Measurements from ENCODE around the gene CIRBP.

Gene CIRBP

GRCh38 chr19:1270213-1270853 lies 1.2 kb downstream of the CIRBP start:
- TF ChIP-seq TCF12 (IDR thresholded peaks at IDR 0.05; ENCODE audit: low read depth) (peak; percentile 64; the same call in 1 of the 2 replicates), NFIC (IDR thresholded peaks at IDR 0.05) (0 out of 2 replicates have a peak, but pooled peaks have one; percentile 4), ZBTB7A (IDR thresholded peaks at IDR 0.05; ENCODE audit: low read depth) (0 out of 2 replicates have a peak, but pooled peaks have one; percentile 19), EP300 (IDR thresholded peaks at IDR 0.05; ENCODE audit: borderline replicate concordance) (no peak), CREB1 (IDR thresholded peaks at IDR 0.05; ENCODE audit: low read depth) (no peak), EGR1 (IDR thresholded peaks at IDR 0.05) (no peak), CEBPB (IDR thresholded peaks at IDR 0.05) (no peak), TEAD4 (IDR thresholded peaks at IDR 0.05) (no peak; the same call in 1 of the 2 replicates), RAD21 (IDR thresholded peaks at IDR 0.05; ENCODE audit: low read depth) (no peak), YY1 (IDR thresholded peaks at IDR 0.05; ENCODE audit: low read depth) (no peak), FOXM1 (IDR thresholded peaks at IDR 0.05; ENCODE audit: borderline replicate concordance, low read depth) (no peak), MAX (IDR thresholded peaks at IDR 0.05) (no peak), TAF1 (IDR thresholded peaks at IDR 0.05; ENCODE audit: low read depth) (no peak)
- TF ChIP-seq, protein P1, sequence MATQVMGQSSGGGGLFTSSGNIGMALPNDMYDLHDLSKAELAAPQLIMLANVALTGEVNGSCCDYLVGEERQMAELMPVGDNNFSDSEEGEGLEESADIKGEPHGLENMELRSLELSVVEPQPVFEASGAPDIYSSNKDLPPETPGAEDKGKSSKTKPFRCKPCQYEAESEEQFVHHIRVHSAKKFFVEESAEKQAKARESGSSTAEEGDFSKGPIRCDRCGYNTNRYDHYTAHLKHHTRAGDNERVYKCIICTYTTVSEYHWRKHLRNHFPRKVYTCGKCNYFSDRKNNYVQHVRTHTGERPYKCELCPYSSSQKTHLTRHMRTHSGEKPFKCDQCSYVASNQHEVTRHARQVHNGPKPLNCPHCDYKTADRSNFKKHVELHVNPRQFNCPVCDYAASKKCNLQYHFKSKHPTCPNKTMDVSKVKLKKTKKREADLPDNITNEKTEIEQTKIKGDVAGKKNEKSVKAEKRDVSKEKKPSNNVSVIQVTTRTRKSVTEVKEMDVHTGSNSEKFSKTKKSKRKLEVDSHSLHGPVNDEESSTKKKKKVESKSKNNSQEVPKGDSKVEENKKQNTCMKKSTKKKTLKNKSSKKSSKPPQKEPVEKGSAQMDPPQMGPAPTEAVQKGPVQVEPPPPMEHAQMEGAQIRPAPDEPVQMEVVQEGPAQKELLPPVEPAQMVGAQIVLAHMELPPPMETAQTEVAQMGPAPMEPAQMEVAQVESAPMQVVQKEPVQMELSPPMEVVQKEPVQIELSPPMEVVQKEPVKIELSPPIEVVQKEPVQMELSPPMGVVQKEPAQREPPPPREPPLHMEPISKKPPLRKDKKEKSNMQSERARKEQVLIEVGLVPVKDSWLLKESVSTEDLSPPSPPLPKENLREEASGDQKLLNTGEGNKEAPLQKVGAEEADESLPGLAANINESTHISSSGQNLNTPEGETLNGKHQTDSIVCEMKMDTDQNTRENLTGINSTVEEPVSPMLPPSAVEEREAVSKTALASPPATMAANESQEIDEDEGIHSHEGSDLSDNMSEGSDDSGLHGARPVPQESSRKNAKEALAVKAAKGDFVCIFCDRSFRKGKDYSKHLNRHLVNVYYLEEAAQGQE (IDR thresholded peaks at IDR 0.05; ENCODE audit: low read depth): no peak
- TF ChIP-seq, protein P2, sequence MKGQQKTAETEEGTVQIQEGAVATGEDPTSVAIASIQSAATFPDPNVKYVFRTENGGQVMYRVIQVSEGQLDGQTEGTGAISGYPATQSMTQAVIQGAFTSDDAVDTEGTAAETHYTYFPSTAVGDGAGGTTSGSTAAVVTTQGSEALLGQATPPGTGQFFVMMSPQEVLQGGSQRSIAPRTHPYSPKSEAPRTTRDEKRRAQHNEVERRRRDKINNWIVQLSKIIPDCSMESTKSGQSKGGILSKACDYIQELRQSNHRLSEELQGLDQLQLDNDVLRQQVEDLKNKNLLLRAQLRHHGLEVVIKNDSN (IDR thresholded peaks at IDR 0.05): peak; percentile 15; the same call in 1 of the 2 replicates

GRCh38 chr19:1270854-1271527 lies 1.9 kb downstream of the CIRBP start:
- TF ChIP-seq YY1 (IDR thresholded peaks at IDR 0.05; ENCODE audit: low read depth): no peak
- no peak for TF ChIP-seq CREB1 (IDR thresholded peaks at IDR 0.05; ENCODE audit: low read depth)
- TF ChIP-seq ZBTB7A (IDR thresholded peaks at IDR 0.05; ENCODE audit: low read depth): no peak
- no peak for TF ChIP-seq EP300 (IDR thresholded peaks at IDR 0.05; ENCODE audit: borderline replicate concordance)
- no peak for TF ChIP-seq RAD21 (IDR thresholded peaks at IDR 0.05; ENCODE audit: low read depth)
- TF ChIP-seq, protein P2 (IDR thresholded peaks at IDR 0.05): no peak
- no peak for TF ChIP-seq MAX (IDR thresholded peaks at IDR 0.05)
- no peak for TF ChIP-seq TCF12 (IDR thresholded peaks at IDR 0.05; ENCODE audit: low read depth)
- TF ChIP-seq TEAD4 (IDR thresholded peaks at IDR 0.05): no peak
- no peak for TF ChIP-seq FOXM1 (IDR thresholded peaks at IDR 0.05; ENCODE audit: borderline replicate concordance, low read depth)
- no peak for TF ChIP-seq TAF1 (IDR thresholded peaks at IDR 0.05; ENCODE audit: low read depth)
- no peak for TF ChIP-seq NFIC (IDR thresholded peaks at IDR 0.05)
- TF ChIP-seq EGR1 (IDR thresholded peaks at IDR 0.05): no peak
- TF ChIP-seq CEBPB (IDR thresholded peaks at IDR 0.05): no peak
- TF ChIP-seq, protein P1 (IDR thresholded peaks at IDR 0.05; ENCODE audit: low read depth): no peak

GRCh38 chr19:1271528-1272422 lies 2.6 kb downstream of the CIRBP start:
- TF ChIP-seq CEBPB (IDR thresholded peaks at IDR 0.05) (no peak), TAF1 (IDR thresholded peaks at IDR 0.05; ENCODE audit: low read depth) (no peak), RAD21 (IDR thresholded peaks at IDR 0.05; ENCODE audit: low read depth) (no peak), EP300 (IDR thresholded peaks at IDR 0.05; ENCODE audit: borderline replicate concordance) (no peak), FOXM1 (IDR thresholded peaks at IDR 0.05; ENCODE audit: borderline replicate concordance, low read depth) (no peak)
- TF ChIP-seq, protein P2 (IDR thresholded peaks at IDR 0.05): no peak
- TF ChIP-seq, protein P1 (IDR thresholded peaks at IDR 0.05; ENCODE audit: low read depth): no peak

All from Ishikawa (cell line).